HG03139 (cell line): ENCODE results near the gene ING5.

Experiments
- ATAC-seq: cut with Tn5 transposase; IDR thresholded peaks from one replicate; pipeline ENCODE4 v1.9.1; 2021; ENCODE audit not compliant: unreplicated experiment

The ING5 gene

DNA sequence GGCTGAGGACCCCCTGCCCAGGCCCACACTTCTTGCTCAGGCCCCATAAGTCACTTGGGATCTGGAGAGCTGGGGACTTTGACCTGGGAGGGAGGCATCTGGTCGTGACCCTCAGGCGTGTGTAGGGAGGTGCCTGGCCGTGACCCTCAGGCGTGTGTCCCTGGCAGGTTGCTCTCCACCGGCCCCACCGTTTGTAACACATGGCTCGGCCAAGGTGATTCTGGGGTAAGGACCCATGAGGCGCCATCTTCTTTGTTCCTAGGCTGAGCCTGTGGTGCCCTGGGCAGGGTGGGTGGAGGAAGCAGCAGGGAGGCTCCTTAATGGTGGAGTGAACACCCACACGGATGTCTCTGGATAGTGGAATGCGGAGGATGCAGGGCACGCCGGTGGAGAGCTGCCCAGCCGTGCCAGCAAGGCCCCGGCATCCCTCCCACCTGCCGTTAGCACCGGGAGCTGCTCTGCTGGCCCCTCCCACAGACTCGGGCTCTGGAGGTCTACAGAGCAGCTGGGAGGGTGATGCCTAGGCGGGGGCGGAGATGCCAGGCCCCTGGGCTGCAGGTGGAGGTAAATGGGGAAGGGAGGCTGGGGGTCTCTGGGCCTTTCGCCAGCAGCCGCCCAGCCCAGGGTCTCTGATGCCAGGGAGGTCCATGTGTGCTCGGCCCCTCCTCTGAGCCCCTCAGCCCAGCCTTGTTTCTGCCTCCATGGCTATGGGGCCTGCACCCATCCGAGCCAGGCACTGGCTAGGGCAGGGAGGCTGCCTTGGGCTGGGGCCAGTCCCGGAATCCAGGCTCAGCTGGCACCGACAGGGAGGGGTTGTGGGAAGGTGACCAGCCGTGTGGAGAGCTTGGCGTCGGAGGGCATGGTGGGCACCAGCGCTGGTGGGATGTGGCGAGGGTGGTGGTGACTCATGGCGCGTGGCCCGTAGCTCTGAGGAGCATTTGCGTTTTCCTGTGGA is 73.7 kb downstream of the ING5 start:
- no peak for ATAC-seq

- no peak for ATAC-seq
Observed at GRCh38 chr2:241776336-241777169, 74.7 kb downstream of the ING5 start, which contains the start of gene GAL3ST2. Gene GAL3ST2, plus strand, starts transcription at chr2:241776822. Its CDS starts 134 bp downstream, at chr2:241776956.

DNA sequence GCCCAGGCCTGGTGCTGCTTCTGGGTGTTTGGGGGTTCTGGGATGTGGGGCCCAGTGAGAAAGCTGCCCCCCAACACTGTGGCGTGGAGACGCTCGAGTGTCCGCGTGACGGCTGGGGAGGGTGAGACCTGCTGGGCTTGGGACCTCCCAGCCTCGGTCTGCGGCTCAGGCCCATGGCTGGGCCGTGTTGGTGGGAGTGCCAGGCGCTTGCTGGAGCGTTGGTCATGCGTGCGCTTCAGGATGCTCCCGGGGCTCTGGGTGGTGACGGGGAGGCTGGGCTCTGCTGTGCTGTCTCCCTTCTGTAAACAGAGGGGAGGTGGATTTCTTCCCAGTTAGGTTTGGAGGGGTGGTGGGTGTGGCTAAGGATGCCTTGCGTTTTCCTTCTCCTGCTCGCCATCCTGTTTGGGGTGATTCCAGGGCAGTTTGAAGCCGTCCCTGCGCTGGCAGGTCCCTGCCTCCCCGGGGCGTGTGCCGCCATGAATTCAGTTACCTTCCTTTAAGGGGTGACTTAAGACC is 75.4 kb downstream of the ING5 start:
- ATAC-seq = no peak

DNA sequence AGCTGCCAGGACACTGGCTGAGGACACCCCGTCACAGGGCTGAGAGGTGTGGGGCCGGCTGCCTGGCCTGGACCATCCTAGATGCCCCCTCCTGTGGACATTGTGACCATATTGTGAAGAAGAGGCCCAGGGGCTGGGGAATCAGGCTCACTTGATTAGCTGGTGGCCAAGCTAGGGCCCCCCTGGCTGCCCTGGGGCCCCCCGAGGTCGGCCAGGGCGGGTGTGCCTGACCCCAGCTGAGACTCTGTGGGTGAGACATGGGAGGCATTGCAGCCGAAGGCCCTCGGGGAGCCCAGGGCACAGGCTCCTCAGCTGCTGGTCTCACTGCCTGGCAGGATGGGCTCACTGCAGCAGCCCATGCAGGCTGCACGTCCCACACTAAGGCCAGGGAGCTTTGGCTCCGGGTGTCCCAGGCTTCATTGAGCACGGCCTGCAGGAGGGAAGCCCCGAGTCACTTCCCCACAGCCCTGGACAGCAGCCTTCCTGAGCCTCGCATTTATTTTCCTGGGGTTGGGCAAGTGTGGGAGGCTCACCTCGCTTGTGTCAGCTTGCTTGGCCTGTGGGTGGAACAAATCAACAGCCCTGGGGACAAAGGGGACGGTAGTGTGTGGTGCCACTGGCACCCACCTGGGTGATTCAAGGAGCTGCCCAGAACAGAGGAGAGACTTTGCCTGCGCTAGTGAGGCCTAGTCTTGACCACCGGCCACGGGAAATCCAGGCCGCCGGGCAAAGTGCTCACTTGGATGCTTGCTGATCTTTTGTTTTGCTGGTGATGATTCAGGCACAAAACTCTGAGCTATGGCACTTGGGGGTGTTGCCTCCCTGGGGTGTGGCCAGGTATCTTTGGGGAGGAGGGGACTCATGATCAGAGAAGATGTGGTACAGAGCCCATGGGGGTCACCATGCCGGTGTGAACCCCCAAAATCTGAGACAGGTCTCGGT is 76.1 kb downstream of the ING5 start:
- no peak for ATAC-seq
